SH-SY5Y (cell line): ENCODE results near the gene CUL3.

Experiments
- GATA2 ChIP-seq: IDR thresholded peaks from 2 replicates; pipeline ENCODE4 v1.6.1; 2011; ENCODE audit warnings: mild to moderate bottlenecking, low read depth, low read length
- GATA3 ChIP-seq: IDR thresholded peaks from 2 replicates; pipeline ENCODE4 v1.6.1; 2011; ENCODE audit warnings: low read depth, mild to moderate bottlenecking, low read length, moderate library complexity

- TF ChIP-seq GATA2 (no peak), GATA3 (no peak)
Measured at GRCh38 chr2:224517963-224518362, 67.2 kb downstream of the CUL3 start.
